Type B pancreatic cell (in vitro differentiated cells): ENCODE results near the gene SYNJ1. TPM values are rescaled to one million over a fixed set of nuclear protein-coding genes. Genes with fewer than 3 reads are reported as not detected.
"Not testable (repeated sequence)": the region's sequence is repeated elsewhere in the genome, so short reads cannot be mapped to it uniquely, and the experiment has no call there.

ENCODE experiments used
- DNase-seq: peaks from one replicate; pipeline ENCODE4 v3.0.0; 2021; ENCODE audit warnings: mixed read lengths; ENCODE audit not compliant: unreplicated experiment; ENCODE audit errors: extremely low spot score
- H3K27ac Mint-ChIP-seq: 2 replicates; pipeline ENCODE4 v1.8.0; 2021; ENCODE audit warnings: mild to moderate bottlenecking, mixed read lengths
- H3K27me3 Mint-ChIP-seq: 2 replicates; pipeline ENCODE4 v1.8.0; 2021; ENCODE audit warnings: mixed read lengths
- H3K36me3 Mint-ChIP-seq: 2 replicates; pipeline ENCODE4 v1.8.0; 2021; ENCODE audit warnings: mixed read lengths
- H3K4me1 Mint-ChIP-seq: one replicate; pipeline ENCODE4 v1.8.0; 2021; ENCODE audit warnings: mixed read lengths; ENCODE audit not compliant: unreplicated experiment
- H3K4me3 Mint-ChIP-seq: 2 replicates; pipeline ENCODE4 v1.8.0; 2021; ENCODE audit warnings: mild to moderate bottlenecking, mixed read lengths
- H3K9me3 Mint-ChIP-seq: 2 replicates; pipeline ENCODE4 v1.8.0; 2021; ENCODE audit warnings: mixed read lengths
- CTCF ChIP-seq: fragments of 200-600 bp; sonication (generic); conservative IDR thresholded peaks from 2 replicates; pipeline ENCODE4 v1.5.0; 2021; ENCODE audit warnings: antibody characterized with exemption, mild to moderate bottlenecking
- total RNA-seq: library from RNA; stranded (reverse); gene quantifications from 2 replicates; pipeline ENCODE4 v1.2.1, GENCODE V29; 2021; ENCODE audit warnings: low replicate concordance

Gene SYNJ1
- total RNA-seq, 1 donor from 2014 or later, result 12.0 TPM

- no peak overlapping the region for H3K4me3 Mint-ChIP-seq
- no peak for TF ChIP-seq CTCF
- no peak overlapping the region for H3K27ac Mint-ChIP-seq
- peaks cover 3% of the 10 kb centered on the region for H3K4me1 Mint-ChIP-seq
- no peak for DNase-seq
- H3K36me3 Mint-ChIP-seq, result peaks cover 68% of the 10 kb centered on the region
- no peaks in the 10 kb centered on the region for H3K9me3 Mint-ChIP-seq
- H3K27me3 Mint-ChIP-seq, result no peaks in the 10 kb centered on the region
These were observed 19.6 kb upstream of the SYNJ1 start for GRCh38 chr21:32747396-32747795.

- H3K4me3 Mint-ChIP-seq, H3K27me3 Mint-ChIP-seq, DNase-seq, H3K4me1 Mint-ChIP-seq, H3K27ac Mint-ChIP-seq, H3K9me3 Mint-ChIP-seq: not testable (repeated sequence)
- H3K36me3 Mint-ChIP-seq, result peaks cover 66% of the 10 kb centered on the region
These were observed 18.9 kb upstream of the SYNJ1 start for GRCh38 chr21:32746711-32747110.

GRCh38 chr21:32742396-32742795 lies 14.6 kb upstream of the SYNJ1 start:
- H3K36me3 Mint-ChIP-seq, result peaks cover 71% of the 10 kb centered on the region
- no peaks in the 10 kb centered on the region for H3K27me3 Mint-ChIP-seq
- peaks cover 4% of the 10 kb centered on the region for H3K9me3 Mint-ChIP-seq
- H3K27ac Mint-ChIP-seq, result peak overlapping the region; percentile 16
- no peaks in the 10 kb centered on the region for H3K4me1 Mint-ChIP-seq
- TF ChIP-seq CTCF, result no peak
- DNase-seq, result no peak
- H3K4me3 Mint-ChIP-seq, result no peak overlapping the region

- no peak for TF ChIP-seq CTCF
- Mint-ChIP-seq H3K27ac (peak overlapping the region; percentile 90), H3K4me1 (no peaks in the 10 kb centered on the region), H3K4me3 (peak overlapping the region; percentile 32), H3K27me3 (no peaks in the 10 kb centered on the region), H3K36me3 (peaks cover 60% of the 10 kb centered on the region), H3K9me3 (peaks cover 4% of the 10 kb centered on the region)
- DNase-seq, result no peak
These were observed 13.5 kb upstream of the SYNJ1 start for GRCh38 chr21:32741336-32741735.

GRCh38 chr21:32739946-32740345 lies 12.1 kb upstream of the SYNJ1 start:
- TF ChIP-seq CTCF, result no peak
- H3K4me1 Mint-ChIP-seq, result no peaks in the 10 kb centered on the region
- H3K36me3 Mint-ChIP-seq, result peaks cover 53% of the 10 kb centered on the region
- no peak overlapping the region for H3K27ac Mint-ChIP-seq
- no peak overlapping the region for H3K4me3 Mint-ChIP-seq
- no peak for DNase-seq
- peaks cover 4% of the 10 kb centered on the region for H3K9me3 Mint-ChIP-seq
- H3K27me3 Mint-ChIP-seq, result no peaks in the 10 kb centered on the region

- not testable (repeated sequence) for H3K4me1 Mint-ChIP-seq, DNase-seq, H3K27ac Mint-ChIP-seq, H3K27me3 Mint-ChIP-seq, H3K9me3 Mint-ChIP-seq, H3K4me3 Mint-ChIP-seq
- peaks cover 32% of the 10 kb centered on the region for H3K36me3 Mint-ChIP-seq
These were observed 8.3 kb upstream of the SYNJ1 start for GRCh38 chr21:32736083-32736482.

GRCh38 chr21:32735524-32735923 lies 7.7 kb upstream of the SYNJ1 start:
- H3K27ac Mint-ChIP-seq, result no peak overlapping the region

More at GRCh38 chr21:32735524-32735923, 7.7 kb upstream of the SYNJ1 start:
- Mint-ChIP-seq H3K27me3 (no peaks in the 10 kb centered on the region), H3K4me3 (no peak overlapping the region), H3K4me1 (no peaks in the 10 kb centered on the region), H3K9me3 (no peaks in the 10 kb centered on the region), H3K36me3 (peaks cover 27% of the 10 kb centered on the region)
- DNase-seq, result no peak
- TF ChIP-seq CTCF, result no peak
